ENCODE measurements around the gene DNAH17.

Gene DNAH17

DNA sequence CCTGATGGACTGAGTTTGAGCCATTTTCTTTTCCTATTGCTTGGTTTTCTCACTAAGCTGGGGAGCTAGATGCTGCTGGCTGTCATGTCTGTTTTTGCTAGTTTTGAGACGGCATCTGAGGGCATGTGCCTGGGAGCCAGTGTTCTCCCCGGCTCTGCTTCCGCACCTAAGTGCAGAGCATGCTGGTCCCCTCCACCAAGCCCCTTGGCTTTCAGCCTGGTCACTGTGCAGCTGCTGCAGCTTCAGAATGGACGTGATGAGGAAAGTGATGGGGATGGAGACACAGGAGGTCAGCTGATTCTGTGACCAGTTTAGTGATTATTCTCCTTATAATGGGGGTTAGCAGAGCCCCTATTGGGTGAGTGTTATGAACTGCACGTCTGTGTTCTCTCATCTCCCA is 28.5 kb downstream of the DNAH17 start:
- H3K4me3 Mint-ChIP-seq: no peak overlapping the region
- TF ChIP-seq, protein P1, sequence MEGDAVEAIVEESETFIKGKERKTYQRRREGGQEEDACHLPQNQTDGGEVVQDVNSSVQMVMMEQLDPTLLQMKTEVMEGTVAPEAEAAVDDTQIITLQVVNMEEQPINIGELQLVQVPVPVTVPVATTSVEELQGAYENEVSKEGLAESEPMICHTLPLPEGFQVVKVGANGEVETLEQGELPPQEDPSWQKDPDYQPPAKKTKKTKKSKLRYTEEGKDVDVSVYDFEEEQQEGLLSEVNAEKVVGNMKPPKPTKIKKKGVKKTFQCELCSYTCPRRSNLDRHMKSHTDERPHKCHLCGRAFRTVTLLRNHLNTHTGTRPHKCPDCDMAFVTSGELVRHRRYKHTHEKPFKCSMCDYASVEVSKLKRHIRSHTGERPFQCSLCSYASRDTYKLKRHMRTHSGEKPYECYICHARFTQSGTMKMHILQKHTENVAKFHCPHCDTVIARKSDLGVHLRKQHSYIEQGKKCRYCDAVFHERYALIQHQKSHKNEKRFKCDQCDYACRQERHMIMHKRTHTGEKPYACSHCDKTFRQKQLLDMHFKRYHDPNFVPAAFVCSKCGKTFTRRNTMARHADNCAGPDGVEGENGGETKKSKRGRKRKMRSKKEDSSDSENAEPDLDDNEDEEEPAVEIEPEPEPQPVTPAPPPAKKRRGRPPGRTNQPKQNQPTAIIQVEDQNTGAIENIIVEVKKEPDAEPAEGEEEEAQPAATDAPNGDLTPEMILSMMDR (IDR thresholded peaks at IDR 0.05; ENCODE audit: unreplicated experiment in 3 of 3): no peak

DNA sequence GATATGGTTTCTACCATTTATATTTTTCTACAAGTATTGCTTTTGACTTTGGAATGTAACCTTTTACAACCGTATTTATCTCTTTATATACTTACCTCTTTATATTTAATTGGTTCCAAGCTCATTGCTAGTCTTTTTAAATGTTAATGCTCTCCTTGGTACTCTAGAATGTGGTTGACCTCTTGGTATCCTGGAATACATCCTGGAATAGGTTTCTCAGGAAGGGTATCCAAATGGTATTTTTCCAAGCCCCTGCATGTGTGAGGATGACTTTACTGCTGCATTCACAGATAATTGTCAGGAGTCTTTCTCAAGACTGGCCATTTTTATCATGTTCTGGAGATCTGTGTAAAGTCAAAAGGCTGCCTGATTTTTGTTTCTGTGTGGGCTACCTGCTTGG is 30.2 kb downstream of the DNAH17 start:
- TF ChIP-seq, protein P1 (IDR thresholded peaks at IDR 0.05; ENCODE audit: unreplicated experiment in 3 of 3): no peak
- Mint-ChIP-seq H3K36me3 (ENCODE audit: low read depth) (peaks cover 5% of the 10 kb centered on the region), H3K9me3 (peaks cover 15% of the 10 kb centered on the region), H3K27ac (no peak overlapping the region), H3K4me3 (no peak overlapping the region), H3K27me3 (ENCODE audit: low read depth) (peaks cover 5% of the 10 kb centered on the region), H3K4me1 (peaks cover 11% of the 10 kb centered on the region)

More for the DNA sequence above, 28.5 kb downstream of the DNAH17 start:
- Mint-ChIP-seq H3K36me3 (ENCODE audit: low read depth) (peaks cover 5% of the 10 kb centered on the region), H3K9me3 (peaks cover 15% of the 10 kb centered on the region), H3K4me1 (peaks cover 11% of the 10 kb centered on the region), H3K27me3 (ENCODE audit: low read depth) (peaks cover 9% of the 10 kb centered on the region), H3K27ac (no peak overlapping the region)

GRCh38 chr17:78546476-78546875 is 30.7 kb downstream of the DNAH17 start:
- H3K36me3 Mint-ChIP-seq (ENCODE audit: low read depth): peaks cover 5% of the 10 kb centered on the region
- H3K27me3 Mint-ChIP-seq (ENCODE audit: low read depth): peaks cover 5% of the 10 kb centered on the region
- peaks cover 11% of the 10 kb centered on the region for H3K4me1 Mint-ChIP-seq
- H3K4me3 Mint-ChIP-seq: no peak overlapping the region
- H3K9me3 Mint-ChIP-seq: peaks cover 15% of the 10 kb centered on the region
- H3K27ac Mint-ChIP-seq: no peak overlapping the region
- TF ChIP-seq, protein P1 (IDR thresholded peaks at IDR 0.05; ENCODE audit: unreplicated experiment in 3 of 3): no peak

DNA sequence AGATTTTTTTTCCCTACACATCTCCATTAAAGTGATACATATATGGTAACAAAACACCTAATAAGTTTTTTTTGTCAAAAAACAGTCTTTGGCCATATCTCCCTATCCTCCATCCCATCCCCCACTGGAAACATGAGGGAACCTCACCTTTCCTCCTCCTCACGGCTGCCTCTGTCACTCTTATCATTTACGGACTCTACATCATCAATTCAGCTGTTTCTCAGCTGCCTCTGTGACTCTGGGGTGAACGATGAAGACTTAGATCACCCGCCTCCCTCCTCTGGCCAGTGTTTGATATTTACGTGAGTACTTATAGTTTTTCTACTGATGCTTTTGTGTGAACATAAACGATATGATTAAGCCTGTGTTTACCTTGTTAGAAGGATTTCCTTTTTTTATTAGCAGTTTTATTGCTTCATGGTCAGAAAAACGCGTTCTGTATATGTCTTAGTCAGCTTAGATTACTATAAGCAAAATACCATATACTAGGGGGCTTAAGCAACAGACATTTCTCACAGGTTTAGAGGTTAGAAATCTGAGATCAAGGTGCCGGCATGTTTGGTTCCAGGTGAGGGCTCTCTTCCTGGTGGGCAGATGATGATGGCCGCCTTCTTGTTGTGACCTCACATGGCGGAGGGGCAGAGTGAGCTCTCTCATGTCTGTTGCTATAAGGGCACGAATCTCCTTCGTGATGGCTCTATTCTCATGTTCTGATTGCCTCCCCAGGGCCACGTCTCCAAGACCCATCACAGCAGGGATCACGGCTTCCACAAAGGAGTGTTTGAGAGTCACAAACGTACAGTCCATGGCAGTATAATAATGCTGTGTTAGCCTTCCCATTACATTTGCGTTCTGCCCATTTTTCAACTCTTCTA is 32.1 kb downstream of the DNAH17 start:
- Mint-ChIP-seq H3K4me1 (peaks cover 11% of the 10 kb centered on the region), H3K27ac (peak overlapping the region in 2 of 3 experiments; percentile 1 to 47), H3K36me3 (ENCODE audit: low read depth) (peaks cover 5% of the 10 kb centered on the region), H3K4me3 (peak overlapping the region in 2 of 3 experiments; percentile 7 to 47), H3K9me3 (peaks cover 15% of the 10 kb centered on the region), H3K27me3 (ENCODE audit: low read depth) (peaks cover 5% of the 10 kb centered on the region)
- TF ChIP-seq, protein P1 (IDR thresholded peaks at IDR 0.05; ENCODE audit: unreplicated experiment in 3 of 3): no peak

DNA sequence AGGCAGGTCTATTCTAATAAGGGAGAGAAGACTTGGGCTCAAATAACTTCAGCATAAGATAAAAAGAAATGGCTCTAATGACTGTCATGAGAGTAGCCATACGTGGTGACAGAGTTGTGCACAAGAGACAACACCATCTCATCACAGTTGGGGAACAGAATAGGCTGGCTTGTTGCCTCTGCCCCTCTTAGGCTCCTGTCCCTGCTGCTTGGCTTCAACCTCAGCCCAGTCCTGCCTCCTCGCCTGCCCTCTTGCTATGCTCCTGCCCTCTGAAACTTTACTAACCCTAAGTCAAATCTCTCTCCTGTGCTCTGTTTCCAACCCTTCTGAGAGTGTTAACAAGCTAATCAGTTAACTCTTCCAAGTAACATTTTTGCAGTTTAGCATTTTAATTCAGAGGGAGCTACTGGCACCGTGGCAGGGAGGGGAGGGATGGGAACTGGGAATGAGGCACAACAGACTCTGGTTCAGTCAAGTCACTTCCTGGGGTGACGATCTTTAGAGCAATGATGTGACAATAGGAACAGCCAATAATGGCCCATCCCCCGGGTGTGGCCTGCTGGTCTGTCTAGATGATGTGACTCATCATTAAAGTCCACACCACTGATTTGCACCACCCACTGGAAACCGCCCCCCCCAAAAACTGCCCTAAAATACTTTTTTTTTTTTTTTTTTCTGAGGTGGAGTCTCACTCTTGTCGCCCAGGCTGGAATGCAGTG is 35.5 kb downstream of the DNAH17 start:
- Mint-ChIP-seq H3K27me3 (ENCODE audit: low read depth) (peaks cover 4% of the 10 kb centered on the region), H3K9me3 (peaks cover 6% of the 10 kb centered on the region), H3K36me3 (ENCODE audit: low read depth) (no peaks in the 10 kb centered on the region), H3K27ac (no peak overlapping the region), H3K4me1 (peaks cover 11% of the 10 kb centered on the region), H3K4me3 (no peak overlapping the region)
- TF ChIP-seq, protein P1 (IDR thresholded peaks at IDR 0.05; ENCODE audit: unreplicated experiment in 3 of 3): no peak
